HG02610 (cell line): ENCODE results near the gene XXYLT1.
A peak's percentile ranks its signal among the peaks of the same experiment; 100 is the strongest.

Source experiments
- ATAC-seq: cut with Tn5 transposase; IDR thresholded peaks from one replicate; pipeline ENCODE4 v1.9.1; 2021; ENCODE audit warnings: mild to moderate bottlenecking, moderate library complexity; ENCODE audit not compliant: unreplicated experiment

XXYLT1 gene

DNA sequence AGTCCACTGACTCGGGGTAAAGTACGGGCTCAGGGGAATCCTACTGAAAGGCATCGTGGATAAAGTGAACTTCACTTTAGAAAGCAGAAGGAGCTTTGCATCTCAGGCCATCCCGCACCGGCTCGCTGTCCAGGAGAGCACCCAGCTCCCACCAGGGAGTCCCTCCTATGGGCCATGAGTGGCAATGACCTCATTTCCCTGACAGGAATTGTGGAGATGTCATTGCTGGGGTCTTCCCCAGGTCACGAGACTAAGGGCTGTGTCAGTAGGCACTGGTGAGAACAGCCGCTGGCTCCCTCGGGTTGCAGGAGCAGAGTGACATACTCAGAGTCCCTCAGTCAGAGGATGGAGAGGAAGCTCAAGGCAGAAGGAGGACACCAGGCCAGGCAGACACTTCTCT is 97.3 kb downstream of the XXYLT1 start:
- no peak for ATAC-seq

DNA sequence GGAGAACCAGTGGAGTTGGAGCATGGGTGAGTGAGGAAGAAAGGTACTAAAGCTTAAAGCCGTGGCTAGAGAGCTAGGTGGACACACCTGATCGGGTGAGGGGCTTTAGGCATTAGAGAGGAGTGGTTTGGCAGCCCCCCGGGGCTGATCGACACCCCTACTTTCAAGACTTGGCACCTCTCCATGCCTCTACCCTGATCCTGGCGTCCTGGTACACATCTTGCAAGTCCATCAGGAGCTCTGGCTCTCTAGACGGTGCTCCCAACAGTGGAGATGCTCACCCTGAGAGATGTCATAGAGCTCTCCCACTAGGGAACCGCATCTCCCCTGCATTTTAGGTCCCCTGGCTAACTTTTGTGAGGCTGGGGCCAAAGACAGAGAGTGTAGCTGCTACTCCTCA is 98.1 kb downstream of the XXYLT1 start:
- ATAC-seq: no peak

DNA sequence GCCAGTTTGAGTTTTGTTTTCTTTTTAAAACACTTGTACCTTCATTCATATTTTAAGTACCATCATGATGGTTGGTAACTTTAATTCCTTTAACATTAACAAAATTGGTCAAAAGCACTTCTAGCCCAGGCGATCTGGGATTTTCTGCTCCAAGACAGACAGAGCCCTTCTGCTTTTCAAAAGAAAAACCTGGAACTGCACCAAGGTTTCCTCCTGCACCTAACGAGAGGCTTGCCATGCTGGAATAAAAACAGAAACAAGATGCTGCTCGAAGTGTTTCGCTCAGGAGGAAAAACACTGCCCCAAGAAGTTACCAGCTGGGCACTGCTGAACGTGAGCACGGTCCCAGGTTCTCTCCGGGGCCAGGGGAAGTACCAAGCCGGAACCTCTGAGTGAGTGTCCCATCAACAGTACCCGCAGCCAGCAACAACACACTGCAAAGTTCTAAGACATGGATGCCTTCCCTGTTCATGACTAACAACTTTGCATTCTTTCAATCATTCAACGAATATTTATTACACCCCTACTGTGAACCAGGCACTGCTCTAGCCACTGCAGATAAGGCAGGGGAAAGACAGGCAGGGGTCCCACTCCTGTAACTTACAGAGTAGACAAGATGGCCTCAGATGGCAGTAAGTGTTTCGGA is 98.8 kb downstream of the XXYLT1 start:
- ATAC-seq: peak; percentile 61

DNA sequence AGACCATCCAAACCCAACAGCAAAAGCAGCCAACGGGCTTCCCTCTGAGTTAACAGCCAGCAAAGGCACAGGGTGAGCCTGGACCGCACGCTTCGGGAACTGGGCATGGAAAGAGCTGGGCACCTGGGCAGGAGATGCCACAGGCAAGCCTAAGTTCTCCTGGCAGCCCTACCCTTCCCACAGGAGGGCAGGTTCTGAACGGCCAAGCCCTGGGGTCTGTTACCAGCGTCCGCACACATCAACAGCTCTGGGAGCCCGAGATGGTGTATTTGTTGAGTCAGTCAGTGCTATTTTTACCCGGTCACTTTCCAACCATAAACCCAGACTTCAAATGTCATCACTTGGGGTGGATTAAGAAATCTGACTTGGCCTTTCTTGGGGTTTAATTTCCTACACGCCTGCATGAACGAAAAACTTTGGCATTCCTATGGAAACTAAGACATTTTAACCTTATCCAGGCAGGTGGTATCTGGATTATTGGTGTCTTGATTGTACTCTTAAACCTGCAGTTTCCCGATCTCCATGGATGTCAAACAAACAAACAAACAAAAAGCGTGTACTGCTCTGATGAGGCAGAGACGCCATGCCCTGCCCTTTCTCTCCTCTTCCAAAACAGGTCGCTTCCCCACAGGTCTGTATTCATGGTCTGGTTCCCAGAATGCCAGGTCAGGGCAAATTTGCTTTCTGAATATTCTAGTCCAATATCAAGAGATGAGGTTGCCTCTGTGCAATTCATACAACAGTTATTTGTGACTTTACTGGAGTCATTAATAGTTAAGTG is 99.7 kb downstream of the XXYLT1 start:
- ATAC-seq: no peak

DNA sequence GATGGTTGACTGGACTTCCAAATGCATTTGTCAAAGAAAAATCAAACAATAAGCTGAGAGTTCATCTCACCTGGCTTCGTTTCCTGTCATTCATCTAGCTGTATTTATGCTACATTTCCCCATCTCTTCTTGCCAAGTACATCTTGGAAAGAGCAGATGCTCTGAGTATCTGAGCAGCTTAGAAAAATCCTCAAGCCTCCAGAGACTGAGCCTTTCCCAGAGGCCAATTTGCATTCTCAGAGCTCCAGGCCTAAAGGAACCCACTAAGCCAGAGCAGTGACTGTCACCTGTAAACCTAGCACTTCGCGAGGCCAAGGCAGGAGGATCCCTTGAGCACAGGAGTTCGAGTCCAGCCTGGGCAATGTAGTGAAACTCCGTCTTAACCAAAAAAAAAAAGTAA is 100.5 kb downstream of the XXYLT1 start:
- no peak for ATAC-seq

DNA sequence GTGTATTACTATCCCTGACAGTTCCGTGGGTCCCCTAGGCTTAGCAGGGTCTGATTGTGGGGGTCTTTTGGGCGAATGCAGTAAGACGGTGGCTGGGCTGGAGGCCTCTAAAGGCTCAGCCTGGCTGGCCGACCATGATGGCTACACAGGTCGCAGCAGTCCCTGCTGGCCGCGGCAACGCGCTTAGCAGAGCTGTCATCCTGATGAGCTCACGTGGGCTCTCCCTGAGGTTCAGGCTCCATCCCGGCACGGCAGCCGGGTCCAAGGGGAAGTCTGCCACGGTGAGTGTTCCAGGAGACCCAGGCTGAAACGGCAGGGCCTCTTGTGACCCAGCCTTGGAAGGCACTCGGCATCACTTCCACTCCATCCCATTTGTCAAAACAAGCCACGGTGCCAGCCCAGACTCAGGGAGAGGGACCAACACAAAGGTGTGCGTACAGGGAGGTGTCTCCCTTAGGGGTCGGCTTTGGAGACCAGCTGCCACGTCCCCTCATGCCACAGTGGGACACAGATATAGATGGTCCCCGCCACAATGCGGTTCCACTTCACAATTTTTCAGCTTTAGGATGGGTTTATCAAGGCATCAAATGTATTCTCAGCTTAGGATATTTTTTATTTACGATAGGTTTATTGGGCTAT is 101.8 kb downstream of the XXYLT1 start:
- ATAC-seq: no peak

DNA sequence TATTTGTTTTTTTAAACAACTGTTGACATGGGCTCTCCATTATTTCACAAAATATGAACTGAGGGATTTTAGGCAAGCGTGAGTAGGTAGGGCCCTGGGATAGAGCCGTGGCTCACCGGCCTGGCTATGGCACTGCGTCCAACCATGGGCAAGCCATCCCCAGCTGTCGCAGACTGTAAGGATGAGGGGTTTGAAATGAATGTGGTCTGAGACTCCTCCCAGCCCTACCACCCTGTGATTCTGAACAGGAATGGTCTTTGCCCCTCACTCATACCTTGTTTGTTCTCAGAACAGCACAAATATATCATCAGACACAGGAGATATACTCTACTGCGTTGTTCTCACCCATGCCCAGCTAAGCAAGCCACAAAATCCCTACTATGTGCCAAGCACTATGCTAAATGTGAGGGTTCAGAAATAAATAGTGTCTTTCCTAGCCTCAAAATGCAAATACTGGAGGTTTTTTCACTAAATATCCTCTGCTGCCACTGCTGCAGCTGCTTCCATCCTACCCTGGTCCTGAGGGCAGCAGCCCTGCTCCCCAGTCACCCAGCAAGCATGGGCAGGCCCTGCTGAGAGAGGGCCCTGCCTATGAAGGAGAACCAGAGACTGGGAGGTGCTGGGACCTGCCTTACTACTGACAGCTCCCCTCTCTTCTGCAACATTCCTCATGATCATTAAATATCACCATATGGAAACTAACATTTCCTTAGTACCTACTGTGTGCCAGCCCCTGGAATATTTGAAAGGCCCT is 102.8 kb downstream of the XXYLT1 start:
- no peak for ATAC-seq

DNA sequence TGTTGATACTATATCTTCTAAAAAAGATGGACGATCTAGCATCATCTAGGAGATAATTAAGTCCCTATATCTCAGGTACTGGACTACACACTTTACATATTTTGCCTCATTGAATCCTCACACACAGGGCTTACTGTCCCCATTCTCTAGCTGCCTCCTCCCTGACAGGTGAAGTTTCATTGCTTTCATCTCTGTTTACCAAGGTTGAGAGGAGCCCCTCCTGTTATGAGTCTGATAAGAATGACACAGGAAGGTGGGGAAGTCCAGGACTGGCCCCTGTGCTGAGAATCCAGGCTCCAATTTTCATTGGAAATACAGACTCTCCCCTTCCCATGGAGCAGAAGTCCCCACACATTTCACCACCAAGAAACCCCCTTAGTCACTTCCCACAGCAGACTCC is 105.2 kb downstream of the XXYLT1 start:
- ATAC-seq: peak; percentile 65

DNA sequence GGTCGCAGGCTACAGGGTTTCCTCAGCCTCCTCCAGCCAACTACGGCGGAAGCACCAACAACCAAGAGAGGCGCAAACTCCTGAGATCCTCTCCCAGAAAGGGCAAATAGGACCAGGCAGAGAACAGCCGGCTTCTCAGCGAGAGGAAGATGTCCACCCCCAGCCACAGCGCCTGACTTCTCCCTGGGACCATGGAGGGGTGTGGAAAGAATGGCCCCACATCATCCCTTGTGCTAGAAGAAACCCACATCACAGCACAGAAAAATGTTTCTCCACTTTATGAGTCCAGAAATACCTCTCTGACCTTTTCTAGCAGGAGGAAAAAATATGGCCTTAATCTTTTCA is 105.7 kb downstream of the XXYLT1 start:
- no peak for ATAC-seq

DNA sequence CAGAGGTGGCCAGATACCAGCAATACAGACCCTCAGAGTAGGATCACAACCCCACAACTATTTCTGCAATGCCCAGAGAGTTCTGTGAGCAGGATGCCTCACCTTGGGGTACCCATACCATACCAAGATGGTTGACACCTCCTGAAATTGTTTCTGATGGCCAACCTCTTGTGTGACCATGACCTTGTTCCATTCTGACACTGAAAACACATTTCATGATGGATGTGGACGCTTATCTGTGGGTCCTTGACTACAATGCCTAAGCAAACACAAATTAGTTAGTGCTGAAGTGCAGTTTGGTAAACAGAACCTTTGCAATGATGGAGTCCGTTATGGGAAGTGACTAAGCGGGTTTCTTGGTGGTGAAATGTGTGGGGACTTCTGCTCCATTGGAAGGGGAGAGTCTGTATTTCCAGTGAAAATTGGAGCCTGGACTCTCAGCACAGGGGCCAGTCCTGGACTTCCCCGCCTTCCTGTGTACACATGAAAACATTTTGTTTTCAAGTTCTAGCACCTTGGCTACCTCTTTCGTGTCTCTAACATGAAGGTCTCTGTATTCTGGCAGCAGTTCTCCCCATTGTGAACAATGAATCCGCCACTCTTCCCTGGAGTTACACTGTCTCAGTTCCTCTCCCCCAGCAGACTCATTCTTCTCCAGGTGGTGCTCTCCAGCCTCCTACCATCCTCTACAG is 106.2 kb downstream of the XXYLT1 start:
- ATAC-seq: no peak

DNA sequence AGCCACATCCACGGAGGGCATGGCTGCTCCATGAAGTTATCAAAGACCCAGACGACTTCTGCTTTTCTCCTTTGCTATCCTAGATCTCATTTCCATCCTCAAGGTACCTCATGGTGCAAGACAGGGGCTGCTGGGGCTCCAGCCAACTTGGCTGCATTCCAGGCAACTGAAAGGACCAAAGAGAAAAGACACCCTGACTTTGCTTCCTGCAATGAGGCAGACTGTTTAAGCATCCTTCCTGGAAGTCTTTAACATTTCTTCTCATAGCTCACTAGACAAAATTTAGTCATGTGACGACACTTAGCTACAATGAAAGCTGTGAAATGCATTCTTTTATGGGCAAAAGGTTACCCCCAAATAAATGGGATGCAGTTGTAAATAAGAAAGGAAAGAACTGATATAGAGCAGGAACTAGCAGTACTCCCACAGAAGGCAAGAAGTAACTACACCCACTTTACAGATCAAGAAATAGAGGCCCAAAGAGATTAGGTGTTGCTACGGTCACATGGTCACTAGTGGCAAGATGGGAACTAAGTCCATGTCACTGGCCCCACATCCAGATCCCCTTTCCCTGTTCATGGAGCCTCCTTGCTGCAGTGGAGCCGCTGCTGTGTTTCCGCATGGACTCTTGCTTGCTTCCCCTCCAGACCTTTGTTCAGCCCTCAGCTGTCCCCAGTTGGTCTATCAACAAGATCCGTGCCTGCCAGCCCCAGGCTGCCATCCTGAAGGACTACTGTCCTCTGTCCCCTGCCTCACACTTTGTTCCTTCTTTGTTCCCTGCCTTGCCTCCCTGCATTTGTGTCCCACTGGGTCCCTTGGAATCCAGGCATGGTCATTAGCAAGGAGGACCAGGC is 107.0 kb downstream of the XXYLT1 start:
- no peak for ATAC-seq

DNA sequence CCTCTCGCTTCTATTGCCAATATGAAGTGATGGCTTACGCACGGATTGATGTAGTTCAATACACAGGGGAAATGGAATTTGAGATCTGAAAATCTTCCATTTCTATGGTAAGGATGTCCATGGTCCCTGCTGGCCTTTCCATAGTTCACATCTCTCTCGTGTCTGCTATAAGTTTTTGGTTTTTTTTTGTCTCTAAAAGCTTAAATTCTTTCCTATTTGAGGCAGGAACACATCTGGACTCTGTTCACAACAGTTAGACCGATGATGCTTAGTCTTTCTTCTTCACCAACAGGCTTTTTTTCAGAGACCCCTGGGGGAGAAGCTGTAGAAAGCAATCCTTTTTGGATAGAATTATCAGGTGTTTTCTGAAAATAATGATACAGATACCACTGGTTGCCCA is 108.1 kb downstream of the XXYLT1 start:
- no peak for ATAC-seq

DNA sequence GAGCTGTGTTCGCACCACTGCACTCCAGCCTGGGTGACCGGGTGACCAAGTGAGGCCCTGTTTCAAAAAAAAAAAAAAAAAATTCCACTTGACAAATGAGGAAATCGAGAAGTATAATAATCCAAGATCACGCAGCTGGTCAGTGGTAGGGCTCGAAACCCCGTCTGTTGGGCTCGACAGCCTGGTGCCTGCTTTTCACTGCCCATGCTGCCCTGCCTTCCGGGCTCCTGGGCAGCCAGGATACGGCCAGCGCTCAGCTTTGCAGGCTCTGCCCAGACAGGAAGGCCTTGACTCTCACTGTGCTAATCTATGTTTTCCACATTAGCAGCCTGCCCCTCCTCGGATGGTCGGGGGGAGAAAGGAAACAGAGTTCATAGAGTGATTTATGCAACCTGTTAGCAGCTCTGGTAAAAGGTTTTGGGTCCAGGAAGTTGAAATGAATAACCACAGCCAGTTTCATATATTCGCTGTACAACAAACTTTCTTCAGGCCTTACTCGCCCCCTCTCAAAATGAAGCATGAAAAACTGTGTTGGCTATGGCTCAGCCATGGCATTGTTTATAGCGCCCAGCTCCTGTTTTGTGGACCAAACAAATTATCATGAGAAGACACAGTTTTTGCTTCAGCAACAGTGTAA is 108.8 kb downstream of the XXYLT1 start:
- peak; percentile 44 for ATAC-seq

DNA sequence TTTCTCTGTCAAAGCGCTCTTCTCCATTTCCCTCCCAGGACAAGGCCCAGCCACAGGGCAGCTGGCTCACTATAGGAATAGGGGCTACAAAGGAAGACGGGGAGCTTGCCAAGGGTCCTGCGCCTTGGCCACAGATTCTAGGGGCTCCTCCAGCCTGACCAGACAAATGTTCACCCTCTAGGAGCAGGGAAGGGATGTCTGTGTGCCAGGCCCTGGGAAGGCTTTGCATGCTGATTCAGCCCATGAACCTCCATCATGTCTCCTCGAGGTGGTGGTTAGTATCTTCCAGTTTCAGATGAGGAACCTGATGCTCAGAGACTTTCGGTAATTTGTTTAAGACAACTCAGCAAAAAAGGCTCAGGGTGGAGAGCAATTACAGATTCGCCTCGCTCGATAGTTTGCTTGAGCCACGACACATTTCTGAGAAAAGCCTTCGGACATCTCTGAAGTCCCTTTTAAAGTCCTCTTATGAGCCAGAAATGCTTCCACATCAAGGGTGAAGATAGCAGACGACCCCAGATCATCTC is 110.0 kb downstream of the XXYLT1 start:
- ATAC-seq: no peak

DNA sequence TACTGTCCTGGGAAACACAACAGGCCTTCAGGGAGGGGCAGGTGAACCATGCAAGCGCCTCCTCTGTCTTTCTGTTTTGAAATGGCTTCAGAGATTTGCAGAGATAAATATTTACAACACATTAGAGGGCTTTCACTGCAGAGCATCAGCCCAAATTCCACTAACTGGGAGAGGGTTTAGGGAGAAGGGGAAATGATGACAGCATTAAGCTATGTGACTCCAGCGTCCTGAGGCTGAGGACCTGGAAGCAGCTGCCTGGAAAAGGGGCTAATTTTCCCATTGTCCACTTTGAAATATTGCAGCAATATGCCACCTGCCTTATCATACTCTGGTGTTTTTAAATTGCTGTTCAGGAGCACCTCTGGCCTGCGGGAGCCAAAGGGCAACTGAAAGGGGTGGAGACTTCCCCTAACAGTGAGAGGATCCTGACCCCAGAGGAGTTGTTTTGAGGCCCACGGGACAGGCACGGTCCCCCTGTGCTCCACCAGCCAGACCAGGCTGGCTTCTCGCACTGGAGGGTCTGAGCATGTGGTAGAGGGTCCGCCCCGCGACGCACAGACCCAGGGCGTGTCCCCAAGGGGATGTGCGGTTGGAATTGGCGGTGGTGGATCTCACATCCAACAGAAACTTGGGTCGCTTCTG is 110.6 kb downstream of the XXYLT1 start:
- no peak for ATAC-seq

DNA sequence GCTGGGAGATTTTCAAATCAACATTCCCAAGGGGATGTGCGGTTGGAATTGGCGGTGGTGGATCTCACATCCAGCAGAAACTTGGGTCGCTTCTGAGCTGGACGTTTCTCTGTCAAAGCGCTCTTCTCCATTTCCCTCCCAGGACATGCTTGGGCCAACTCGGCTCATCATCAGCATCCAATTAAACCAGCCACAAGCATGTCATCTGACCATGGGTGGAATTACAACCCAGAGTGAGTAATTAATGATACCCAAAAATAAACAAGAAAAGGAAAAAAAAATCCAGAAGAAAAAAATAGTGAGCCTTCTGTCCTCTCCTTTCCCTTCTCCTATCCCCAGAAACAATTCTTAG is 111.2 kb downstream of the XXYLT1 start:
- no peak for ATAC-seq

DNA sequence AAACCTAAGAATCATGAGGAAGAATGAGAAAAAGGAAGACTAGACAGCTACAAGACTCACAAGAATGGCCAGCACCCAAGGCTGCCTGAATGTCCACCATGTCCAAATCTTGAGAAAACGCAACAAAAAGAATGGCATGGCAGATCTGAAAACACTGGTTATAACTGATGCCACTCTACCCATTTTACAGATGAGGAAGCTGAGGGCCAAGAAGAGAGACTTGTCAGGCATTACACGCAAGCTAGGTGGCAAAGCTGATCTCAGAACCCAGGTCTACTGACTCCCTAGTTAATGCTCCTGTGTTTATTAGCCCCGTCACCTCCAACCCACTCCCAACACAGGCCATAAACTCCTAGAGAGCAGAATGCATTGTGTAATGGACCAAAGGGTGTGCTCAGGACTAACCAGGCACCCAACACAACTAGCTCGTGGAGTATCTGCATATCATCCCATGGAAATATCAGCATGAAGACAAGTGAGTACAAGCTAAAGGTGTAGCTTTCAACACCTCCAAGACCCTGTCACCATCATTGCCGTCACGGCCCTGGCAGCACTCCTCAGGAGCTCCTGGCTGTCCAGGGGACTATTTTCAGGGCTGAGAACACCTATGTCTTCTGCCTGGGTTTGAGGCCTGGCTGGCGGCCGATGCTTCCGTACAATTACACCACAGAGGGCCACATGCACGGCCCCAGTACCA is 111.7 kb downstream of the XXYLT1 start:
- ATAC-seq: no peak

DNA sequence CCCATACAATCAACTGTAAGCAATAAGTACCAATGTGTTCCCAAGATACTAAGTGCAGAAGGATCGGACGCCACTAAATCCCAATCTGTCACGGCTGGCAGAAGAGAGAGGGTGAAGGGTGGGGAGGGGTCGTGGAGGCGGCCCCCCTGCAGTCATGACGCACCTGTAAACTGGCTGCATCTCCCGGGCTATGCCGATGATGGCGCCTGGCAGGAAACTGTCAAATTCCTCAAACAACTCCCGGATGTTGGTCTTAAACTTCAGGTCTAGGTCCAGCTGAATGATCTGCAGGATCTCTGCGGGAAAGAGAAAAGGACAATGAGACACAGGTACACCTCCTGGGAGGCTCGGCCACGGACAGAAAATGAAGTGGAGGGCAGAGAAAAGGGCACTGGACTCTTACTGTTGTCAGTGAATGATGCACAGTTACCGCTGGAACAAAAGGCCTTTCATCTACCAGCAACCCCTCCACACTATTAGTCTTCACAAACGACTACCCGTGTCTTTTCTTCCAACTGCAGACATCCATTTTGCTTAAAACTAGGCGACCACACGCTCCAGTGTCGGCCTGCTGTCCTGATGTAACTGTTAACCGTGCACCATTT is 114.6 kb downstream of the XXYLT1 start:
- ATAC-seq: no peak
